NCI-H2227 (cell line): Measurements from ENCODE around the gene GCK.
"Not testable (repeated sequence)": the region's sequence is repeated elsewhere in the genome, so short reads cannot be mapped to it uniquely, and the experiment has no call there.

ENCODE experiments used
- DNase-seq: peaks from one replicate; lab custom pipeline; 2025; ENCODE audit not compliant: unreplicated experiment; lab: John Stamatoyannopoulos, UW

The GCK gene

GRCh38 chr7:44143646-44144250 lies 45.5 kb downstream of the GCK start:
- no peak for DNase-seq

GRCh38 chr7:44142028-44142427 lies 47.2 kb downstream of the GCK start:
- no peak for DNase-seq

GRCh38 chr7:44141221-44141850 lies 47.9 kb downstream of the GCK start, which contains the start of gene MYL7:
Gene MYL7, minus strand, starts transcription at chr7:44141332. Its CDS starts 27 bp downstream, at chr7:44141305.
- DNase-seq: no peak

- DNase-seq: no peak
Measured at GRCh38 chr7:44140341-44140740, 48.9 kb downstream of the GCK start.

GRCh38 chr7:44139311-44140010 lies 49.8 kb downstream of the GCK start:
- DNase-seq: no peak

GRCh38 chr7:44138698-44139097 lies 50.5 kb downstream of the GCK start:
- DNase-seq: no peak

- DNase-seq: no peak
Measured at GRCh38 chr7:44136731-44137130, 52.5 kb downstream of the GCK start.

- DNase-seq: no peak
Measured at GRCh38 chr7:44134943-44135628, 54.2 kb downstream of the GCK start.

GRCh38 chr7:44133295-44133694 lies 55.9 kb downstream of the GCK start:
- DNase-seq: no peak

GRCh38 chr7:44132039-44132438 lies 57.2 kb downstream of the GCK start:
- DNase-seq: no peak

- no peak for DNase-seq
Measured at GRCh38 chr7:44131173-44132029, 57.8 kb downstream of the GCK start.

- no peak for DNase-seq
Measured at GRCh38 chr7:44128721-44129582, 60.3 kb downstream of the GCK start.

GRCh38 chr7:44127161-44127560 lies 62.1 kb downstream of the GCK start:
- no peak for DNase-seq

GRCh38 chr7:44126574-44126973 lies 62.7 kb downstream of the GCK start:
- not testable (repeated sequence) for DNase-seq

GRCh38 chr7:44124822-44125202 lies 64.4 kb downstream of the GCK start:
- DNase-seq: no peak

GRCh38 chr7:44123190-44124003 lies 65.8 kb downstream of the GCK start, which contains the start of gene POLD2:
Gene POLD2, minus strand, starts transcription at chr7:44123548. Its CDS starts 1,495 bp downstream, at chr7:44122053.
- peak; percentile 98 for DNase-seq

- DNase-seq: no peak
Measured at GRCh38 chr7:44122529-44122928, 66.7 kb downstream of the GCK start.

- DNase-seq: no peak
Measured at GRCh38 chr7:44121761-44122420, 67.3 kb downstream of the GCK start.
